D721Med (cell line): ENCODE data around the gene VPS26B.
"Not testable (repeated sequence)": the region's sequence is repeated elsewhere in the genome, so short reads cannot be mapped to it uniquely, and the experiment has no call there.

ENCODE experiments used
- DNase-seq: peaks from one replicate; pipeline ENCODE4 v3.0.0; 2011; ENCODE audit warnings: low spot score; ENCODE audit not compliant: insufficient read length
- FAIRE-seq: peaks from 2 replicates; lab custom pipeline; 2011; peaks lifted over from hg19 to GRCh38; lab: Jason Lieb, UNC
- TF ChIP-seq, protein P1 (sequence below): IDR thresholded peaks from 2 replicates; pipeline ENCODE4 v1.5.1; 2012; ENCODE audit warnings: mild to moderate bottlenecking, control low read depth; ENCODE audit not compliant: insufficient read depth; ENCODE audit errors: missing control alignments

Gene VPS26B

DNA sequence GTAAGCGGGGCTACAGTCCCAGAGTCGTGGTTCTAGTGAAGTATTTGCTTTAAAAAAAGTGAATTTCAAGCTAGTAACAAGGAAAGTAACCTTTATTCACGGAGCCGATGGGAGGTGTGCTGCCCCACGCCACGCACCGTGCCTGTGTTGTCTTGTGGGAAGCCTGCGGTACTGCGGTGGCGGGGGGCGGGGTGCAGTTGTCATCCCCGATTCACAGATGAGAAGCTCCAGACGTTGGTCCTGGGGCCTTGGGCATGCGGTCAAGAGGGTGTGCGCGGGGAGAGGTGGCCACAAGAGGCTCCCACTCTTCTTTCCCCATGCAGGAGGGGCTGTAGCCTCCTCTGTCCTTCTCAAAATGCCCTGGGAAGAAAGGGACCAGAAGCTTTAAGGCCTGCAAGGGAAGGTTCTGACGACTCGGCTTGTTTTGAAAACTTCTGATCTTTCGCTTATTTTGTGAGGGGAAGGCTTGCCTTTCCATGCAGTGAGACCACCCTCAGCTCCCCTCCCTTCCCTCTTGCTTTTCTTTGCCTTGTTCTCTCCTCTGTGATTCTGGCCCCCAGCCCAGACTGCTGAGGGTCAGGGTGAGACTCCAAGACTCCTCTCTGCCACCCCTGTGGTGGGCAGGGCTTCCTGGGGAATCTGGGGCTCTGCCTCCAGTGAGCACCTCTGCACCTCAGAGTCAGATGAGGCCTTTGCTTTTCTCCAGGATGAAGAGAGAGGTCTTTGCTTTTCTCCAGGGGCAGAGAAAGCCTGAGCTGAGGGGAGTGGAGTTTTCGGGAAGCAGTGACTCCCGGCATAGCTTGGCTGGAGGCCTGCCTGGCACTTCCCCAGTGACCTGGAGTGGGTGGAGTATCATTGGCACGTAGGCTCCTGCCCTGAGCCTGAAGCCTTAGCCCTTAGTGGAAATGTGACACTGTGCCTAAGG, 57.9 kb downstream of the VPS26B start:
- DNase-seq (no peak), FAIRE-seq (no peak)

DNA sequence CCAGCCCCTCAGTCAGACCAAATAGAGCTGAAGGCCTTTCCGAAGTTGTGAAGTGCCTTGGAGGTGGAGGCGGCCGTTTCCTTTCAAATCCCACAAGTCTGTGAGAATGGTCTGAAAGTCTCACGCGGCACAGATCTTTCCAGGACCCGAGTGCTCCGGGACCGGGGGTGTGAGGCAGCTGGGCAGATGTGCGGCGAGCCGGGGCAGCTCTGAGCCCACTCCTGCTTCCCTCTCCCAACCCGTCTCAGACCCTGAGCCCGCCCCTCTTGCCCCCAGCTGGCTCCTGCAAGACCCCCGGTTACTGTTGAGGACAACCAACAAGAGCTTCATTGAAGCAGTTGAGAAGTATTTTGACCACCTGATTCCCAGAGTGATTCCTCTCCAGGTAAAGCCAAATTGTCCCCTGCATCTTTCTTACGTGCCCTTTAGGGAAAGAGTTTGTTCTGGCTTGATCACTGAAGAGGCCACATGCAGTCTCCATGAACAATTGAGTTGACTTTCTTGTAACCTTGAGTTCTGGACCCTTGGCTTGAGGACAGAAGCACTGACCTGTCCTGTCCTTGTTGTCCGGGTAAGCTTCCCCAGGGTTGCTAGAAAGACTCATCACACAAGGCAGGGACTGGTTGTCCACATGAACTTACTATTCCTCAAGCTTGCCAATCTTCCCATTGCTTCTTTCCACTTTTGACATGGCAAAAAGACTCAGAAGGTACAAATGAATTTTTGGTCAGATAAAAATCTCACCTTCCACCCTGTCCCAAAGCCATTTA, 59.2 kb downstream of the VPS26B start:
- FAIRE-seq, result no peak
- TF ChIP-seq, protein P1, sequence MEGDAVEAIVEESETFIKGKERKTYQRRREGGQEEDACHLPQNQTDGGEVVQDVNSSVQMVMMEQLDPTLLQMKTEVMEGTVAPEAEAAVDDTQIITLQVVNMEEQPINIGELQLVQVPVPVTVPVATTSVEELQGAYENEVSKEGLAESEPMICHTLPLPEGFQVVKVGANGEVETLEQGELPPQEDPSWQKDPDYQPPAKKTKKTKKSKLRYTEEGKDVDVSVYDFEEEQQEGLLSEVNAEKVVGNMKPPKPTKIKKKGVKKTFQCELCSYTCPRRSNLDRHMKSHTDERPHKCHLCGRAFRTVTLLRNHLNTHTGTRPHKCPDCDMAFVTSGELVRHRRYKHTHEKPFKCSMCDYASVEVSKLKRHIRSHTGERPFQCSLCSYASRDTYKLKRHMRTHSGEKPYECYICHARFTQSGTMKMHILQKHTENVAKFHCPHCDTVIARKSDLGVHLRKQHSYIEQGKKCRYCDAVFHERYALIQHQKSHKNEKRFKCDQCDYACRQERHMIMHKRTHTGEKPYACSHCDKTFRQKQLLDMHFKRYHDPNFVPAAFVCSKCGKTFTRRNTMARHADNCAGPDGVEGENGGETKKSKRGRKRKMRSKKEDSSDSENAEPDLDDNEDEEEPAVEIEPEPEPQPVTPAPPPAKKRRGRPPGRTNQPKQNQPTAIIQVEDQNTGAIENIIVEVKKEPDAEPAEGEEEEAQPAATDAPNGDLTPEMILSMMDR, result no peak
- DNase-seq, result no peak

More for the DNA sequence above, 57.9 kb downstream of the VPS26B start:
- TF ChIP-seq, protein P1, result no peak

DNA sequence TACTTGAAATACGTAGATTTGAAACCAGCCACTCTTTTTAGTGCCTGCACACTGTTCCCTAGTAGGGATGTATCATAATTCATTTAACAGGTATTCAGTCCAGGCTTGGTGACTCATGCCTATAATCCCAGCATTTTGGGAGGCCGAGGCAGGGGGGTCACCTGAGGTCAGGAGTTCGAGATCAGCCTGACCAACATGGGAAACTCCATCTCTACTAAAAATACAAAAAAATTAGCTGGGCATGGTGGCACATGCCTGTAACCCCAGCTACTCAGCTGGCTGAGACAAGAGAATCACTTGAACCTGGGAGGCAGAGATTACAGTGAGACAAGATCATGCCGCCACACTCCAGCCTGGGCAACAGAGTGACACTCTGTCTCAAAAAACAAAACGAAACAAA, 59.9 kb downstream of the VPS26B start:
- not testable (repeated sequence) for FAIRE-seq, DNase-seq

DNA sequence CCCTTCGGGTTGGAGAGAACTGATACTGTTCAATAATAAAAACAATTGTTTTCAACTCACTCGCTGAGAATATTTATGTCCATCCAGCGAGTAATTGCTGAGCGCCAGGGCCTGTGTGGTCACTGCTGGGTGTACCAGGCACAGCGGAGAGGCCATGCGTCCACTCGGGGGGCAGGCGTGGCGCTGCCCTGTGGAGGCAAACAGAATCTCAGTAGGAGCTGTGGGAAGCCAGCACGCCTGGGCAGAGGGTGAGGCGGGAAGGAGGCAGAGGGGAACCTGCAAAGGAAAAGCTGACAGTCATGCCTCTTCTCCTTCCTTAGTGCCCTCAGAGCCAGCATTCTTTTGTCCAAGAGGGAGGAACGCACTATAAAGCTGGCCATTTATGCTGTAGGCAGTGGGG, 63.1 kb downstream of the VPS26B start:
- TF ChIP-seq, protein P1, result no peak
- FAIRE-seq, result no peak
- no peak for DNase-seq

DNA sequence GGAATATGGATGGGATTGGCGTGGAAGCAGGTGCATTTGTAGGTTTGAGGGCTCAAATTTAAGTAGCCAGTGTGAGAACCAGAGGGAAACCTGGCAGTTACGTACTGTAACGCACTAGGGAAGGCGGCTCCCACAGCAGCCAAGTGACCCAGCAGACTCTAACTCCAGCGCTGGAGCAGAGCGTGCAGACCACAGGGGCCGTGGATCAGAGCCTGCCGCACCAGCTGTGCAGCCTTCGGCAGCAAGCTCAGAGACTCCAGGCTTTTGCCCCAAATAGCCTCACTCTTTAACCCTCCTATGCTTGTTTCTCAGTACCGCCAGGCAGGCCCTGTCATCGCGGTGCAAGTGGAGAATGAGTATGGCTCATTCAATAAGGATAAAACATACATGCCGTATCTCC, 64.0 kb downstream of the VPS26B start:
- TF ChIP-seq, protein P1, result no peak
- FAIRE-seq (no peak), DNase-seq (no peak)

DNA sequence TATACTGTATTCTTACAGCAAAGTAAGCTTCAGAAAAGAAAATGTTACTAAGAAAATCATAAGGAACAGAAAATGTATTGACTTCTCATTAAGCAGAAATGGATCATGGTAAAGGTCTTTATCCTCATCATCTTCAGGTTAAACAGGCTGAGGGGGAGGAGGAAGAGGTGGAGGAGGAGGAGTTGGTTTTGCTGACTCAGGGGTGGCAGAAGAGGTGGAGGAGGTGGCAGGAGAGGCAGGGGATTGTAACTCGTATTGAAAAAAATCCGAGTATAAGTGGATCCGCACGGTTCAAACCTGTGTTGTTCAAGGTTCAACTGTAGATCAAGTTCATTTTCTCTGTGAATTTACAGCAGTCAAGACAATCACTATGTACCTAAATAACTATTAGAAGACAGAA, 64.7 kb downstream of the VPS26B start:
- FAIRE-seq (no peak), DNase-seq (no peak)
- TF ChIP-seq, protein P1, result no peak

DNA sequence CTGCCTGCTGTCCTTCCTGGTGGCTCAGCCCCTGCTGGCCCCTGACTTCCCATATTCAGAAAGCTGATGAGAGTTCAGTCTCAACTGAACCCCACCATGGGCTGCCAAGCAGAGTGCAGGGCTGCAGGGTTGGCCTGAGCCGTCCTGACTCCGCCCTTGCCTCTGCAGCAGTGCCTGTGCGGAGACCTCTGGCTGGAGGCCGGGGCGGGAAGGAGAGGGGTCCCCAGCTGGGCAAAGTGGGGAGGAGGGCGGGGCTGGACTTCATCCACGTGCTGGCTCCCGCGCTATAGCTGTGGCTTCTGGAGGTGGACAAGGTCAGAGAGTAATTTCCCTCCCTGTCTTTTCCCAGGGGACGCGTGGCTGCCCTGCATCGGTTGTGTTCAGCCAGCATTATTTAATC, 65.3 kb downstream of the VPS26B start:
- no peak for FAIRE-seq
- no peak for DNase-seq
- TF ChIP-seq, protein P1, result no peak
